ENCODE results near the gene S1PR1. TPM values are rescaled to one million over a fixed set of nuclear protein-coding genes. Genes with fewer than 3 reads are reported as not detected.
"Not testable (repeated sequence)": the region's sequence is repeated elsewhere in the genome, so short reads cannot be mapped to it uniquely, and the experiment has no call there.

The S1PR1 gene
- total and polyA plus RNA-seq, 4 donors, result 35.2 to 130 (median 116) TPM

DNA sequence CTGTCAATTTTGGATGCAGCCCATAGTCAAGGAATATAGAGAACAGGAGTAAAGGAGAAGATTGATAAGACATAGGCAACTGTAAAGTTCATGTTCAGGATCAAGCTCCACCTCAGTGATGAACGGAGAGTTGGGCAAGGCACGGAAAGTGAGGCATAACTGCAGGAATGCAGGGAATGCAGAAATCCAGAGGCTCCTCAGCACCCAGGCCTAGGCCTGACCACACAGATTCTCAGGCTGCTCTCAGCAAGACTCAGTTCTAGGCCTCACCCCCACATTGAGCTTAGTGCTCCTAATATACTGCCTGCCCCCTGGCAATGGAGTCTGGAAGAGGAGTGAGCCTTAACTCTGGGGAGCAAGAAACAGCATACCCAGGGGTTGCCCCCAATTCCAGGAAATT is 36.3 kb upstream of the S1PR1 start:
- H3K36me3 ChIP-seq (ENCODE audit: control insufficient read depth in 4 of 4, insufficient read depth in 4 of 4, low read length in 4 of 4), result no peaks in the 10 kb centered on the region
- H3K4me1 ChIP-seq (ENCODE audit: control insufficient read depth in 5 of 5, insufficient read depth in 5 of 5, low read length in 5 of 5), result peaks cover 0 to 12% (median 0%) of the 10 kb centered on the region in 5 donors
- no peaks in the 10 kb centered on the region for H3K9me3 ChIP-seq (ENCODE audit: control insufficient read depth in 4 of 4, insufficient read depth in 3 of 4, low read length in 3 of 4)
- no peak for ATAC-seq (ENCODE audit: insufficient read depth, low FRiP score)
- H3K4me3 ChIP-seq, result no peak overlapping the region
- no peaks in the 10 kb centered on the region for H3K27me3 ChIP-seq (ENCODE audit: control insufficient read depth in 3 of 3, insufficient read depth in 3 of 3, low read length in 2 of 3)
- TF ChIP-seq, protein P1, sequence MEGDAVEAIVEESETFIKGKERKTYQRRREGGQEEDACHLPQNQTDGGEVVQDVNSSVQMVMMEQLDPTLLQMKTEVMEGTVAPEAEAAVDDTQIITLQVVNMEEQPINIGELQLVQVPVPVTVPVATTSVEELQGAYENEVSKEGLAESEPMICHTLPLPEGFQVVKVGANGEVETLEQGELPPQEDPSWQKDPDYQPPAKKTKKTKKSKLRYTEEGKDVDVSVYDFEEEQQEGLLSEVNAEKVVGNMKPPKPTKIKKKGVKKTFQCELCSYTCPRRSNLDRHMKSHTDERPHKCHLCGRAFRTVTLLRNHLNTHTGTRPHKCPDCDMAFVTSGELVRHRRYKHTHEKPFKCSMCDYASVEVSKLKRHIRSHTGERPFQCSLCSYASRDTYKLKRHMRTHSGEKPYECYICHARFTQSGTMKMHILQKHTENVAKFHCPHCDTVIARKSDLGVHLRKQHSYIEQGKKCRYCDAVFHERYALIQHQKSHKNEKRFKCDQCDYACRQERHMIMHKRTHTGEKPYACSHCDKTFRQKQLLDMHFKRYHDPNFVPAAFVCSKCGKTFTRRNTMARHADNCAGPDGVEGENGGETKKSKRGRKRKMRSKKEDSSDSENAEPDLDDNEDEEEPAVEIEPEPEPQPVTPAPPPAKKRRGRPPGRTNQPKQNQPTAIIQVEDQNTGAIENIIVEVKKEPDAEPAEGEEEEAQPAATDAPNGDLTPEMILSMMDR (IDR thresholded peaks at IDR 0.05; ENCODE audit: control extremely low read depth, extremely low read depth), result no peak
- 75 to 89% methylated on average over 2 of the region's 2 CpGs for WGBS, 2 donors
- no peak overlapping the region for H3K27ac ChIP-seq (ENCODE audit: low read depth in 1 of 2, low read length in 1 of 2)
- DNase-seq, result no peak
- no peak overlapping the region for H3K9ac ChIP-seq (ENCODE audit: insufficient read depth in 1 of 2, low read length in 2 of 2)

- Histone ChIP-seq H3K9me3 (ENCODE audit: control insufficient read depth in 4 of 4, insufficient read depth in 3 of 4, low read length in 3 of 4) (no peaks in the 10 kb centered on the region), H3K9ac (ENCODE audit: insufficient read depth in 1 of 2, low read length in 2 of 2) (no peak overlapping the region), H3K4me1 (ENCODE audit: control insufficient read depth in 5 of 5, insufficient read depth in 5 of 5, low read length in 5 of 5) (peaks cover 0 to 8% (median 0%) of the 10 kb centered on the region in 5 donors), H3K4me3 (no peak overlapping the region), H3K27me3 (ENCODE audit: control insufficient read depth in 3 of 3, insufficient read depth in 3 of 3, low read length in 2 of 3) (no peaks in the 10 kb centered on the region), H3K27ac (ENCODE audit: low read depth in 1 of 2, low read length in 1 of 2) (peak overlapping the region; percentile 6 to 64), H3K36me3 (ENCODE audit: control insufficient read depth in 4 of 4, insufficient read depth in 4 of 4, low read length in 4 of 4) (no peaks in the 10 kb centered on the region)
- TF ChIP-seq, protein P1 (IDR thresholded peaks at IDR 0.05; ENCODE audit: control extremely low read depth, extremely low read depth), result no peak
- DNase-seq, result peak; percentile 71 to 87 (median 73)
- WGBS, 2 donors, result 60 to 74% methylated on average over 6 of the region's 6 CpGs
- ATAC-seq (ENCODE audit: insufficient read depth, low FRiP score), result no peak
Observed at GRCh38 chr1:101203820-101204540, 32.8 kb upstream of the S1PR1 start.

GRCh38 chr1:101205457-101205856 is 31.4 kb upstream of the S1PR1 start:
- Histone ChIP-seq H3K4me1 (ENCODE audit: control insufficient read depth in 5 of 5, insufficient read depth in 5 of 5, low read length in 5 of 5) (peaks cover 0 to 8% (median 0%) of the 10 kb centered on the region in 5 donors), H3K27ac (ENCODE audit: low read depth in 1 of 2, low read length in 1 of 2) (no peak overlapping the region), H3K9ac (ENCODE audit: insufficient read depth in 1 of 2, low read length in 2 of 2) (no peak overlapping the region), H3K27me3 (ENCODE audit: control insufficient read depth in 3 of 3, insufficient read depth in 3 of 3, low read length in 2 of 3) (no peaks in the 10 kb centered on the region), H3K4me3 (no peak overlapping the region), H3K36me3 (ENCODE audit: control insufficient read depth in 4 of 4, insufficient read depth in 4 of 4, low read length in 4 of 4) (no peaks in the 10 kb centered on the region), H3K9me3 (ENCODE audit: control insufficient read depth in 4 of 4, insufficient read depth in 3 of 4, low read length in 3 of 4) (no peaks in the 10 kb centered on the region)
- ATAC-seq (ENCODE audit: insufficient read depth, low FRiP score) (no peak), DNase-seq (no peak)
- TF ChIP-seq, protein P1 (IDR thresholded peaks at IDR 0.05; ENCODE audit: control extremely low read depth, extremely low read depth), result no peak

GRCh38 chr1:101206139-101206538 is 30.7 kb upstream of the S1PR1 start:
- H3K27ac ChIP-seq (ENCODE audit: low read depth in 1 of 2, low read length in 1 of 2); H3K4me3 ChIP-seq; H3K36me3 ChIP-seq (ENCODE audit: control insufficient read depth in 4 of 4, insufficient read depth in 4 of 4, low read length in 4 of 4); H3K27me3 ChIP-seq (ENCODE audit: control insufficient read depth in 3 of 3, insufficient read depth in 3 of 3, low read length in 2 of 3); DNase-seq; ATAC-seq (ENCODE audit: insufficient read depth, low FRiP score); H3K4me1 ChIP-seq (ENCODE audit: control insufficient read depth in 5 of 5, insufficient read depth in 5 of 5, low read length in 5 of 5); H3K9me3 ChIP-seq (ENCODE audit: control insufficient read depth in 4 of 4, insufficient read depth in 3 of 4, low read length in 3 of 4); H3K9ac ChIP-seq (ENCODE audit: insufficient read depth in 1 of 2, low read length in 2 of 2): not testable (repeated sequence)
- WGBS, 2 donors, result 68 to 72% methylated on average over 4 of the region's 4 CpGs

DNA sequence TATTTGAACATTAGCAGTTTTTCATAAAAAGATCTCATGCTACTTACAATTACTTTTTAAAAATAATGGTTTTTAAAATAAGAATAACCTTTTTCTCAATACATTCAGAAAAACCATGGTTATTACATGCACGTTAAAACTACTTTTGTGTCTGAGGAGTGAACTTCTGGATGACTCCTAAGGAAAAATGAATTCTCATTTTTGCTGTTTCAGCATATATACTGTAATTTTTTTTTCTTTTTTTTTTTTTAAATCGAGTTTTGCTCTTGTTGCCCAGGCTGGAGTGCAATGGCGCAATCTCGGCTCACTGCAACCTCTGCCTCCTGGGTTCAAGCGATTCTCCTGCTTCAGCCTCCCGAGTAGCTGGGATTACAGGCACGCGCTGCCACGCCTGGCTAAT is 29.5 kb upstream of the S1PR1 start:
- H3K27me3 ChIP-seq (ENCODE audit: control insufficient read depth in 3 of 3, insufficient read depth in 3 of 3, low read length in 2 of 3); ATAC-seq (ENCODE audit: insufficient read depth, low FRiP score); H3K9ac ChIP-seq (ENCODE audit: insufficient read depth in 1 of 2, low read length in 2 of 2); H3K4me1 ChIP-seq (ENCODE audit: control insufficient read depth in 5 of 5, insufficient read depth in 5 of 5, low read length in 5 of 5); H3K27ac ChIP-seq (ENCODE audit: low read depth in 1 of 2, low read length in 1 of 2); H3K4me3 ChIP-seq; H3K36me3 ChIP-seq (ENCODE audit: control insufficient read depth in 4 of 4, insufficient read depth in 4 of 4, low read length in 4 of 4); DNase-seq; H3K9me3 ChIP-seq (ENCODE audit: control insufficient read depth in 4 of 4, insufficient read depth in 3 of 4, low read length in 3 of 4): not testable (repeated sequence)
- WGBS, 2 donors, result 92 to 95% methylated on average over 9 of the region's 9 CpGs
